IMR-90 (cell line): ENCODE results near the gene PHAF1.

Experiments
- CHD1 ChIP-seq: IDR thresholded peaks from 2 replicates; pipeline ENCODE4 v1.6.1; 2012; ENCODE audit warnings: low read depth, low read length, improper control_type of control experiment
- MAZ ChIP-seq: IDR thresholded peaks from 2 replicates; pipeline ENCODE4 v1.6.1; 2012; ENCODE audit warnings: low read depth, mild to moderate bottlenecking, low read length, improper control_type of control experiment, moderate library complexity, borderline replicate concordance
- RAD21 ChIP-seq: IDR thresholded peaks from 2 replicates; pipeline ENCODE4 v1.6.1; 2012; ENCODE audit warnings: low read length, improper control_type of control experiment
- TF ChIP-seq, protein P1 (sequence below): conservative IDR thresholded peaks from 2 replicates; pipeline ENCODE4 v1.5.1; 2012; ENCODE audit warnings: mild to moderate bottlenecking, low read depth, low read length, improper control_type of control experiment

GRCh38 chr16:67166598-67167168, 56.9 kb downstream of the PHAF1 start:
- TF ChIP-seq MAZ (no peak), CHD1 (no peak), RAD21 (no peak)
- TF ChIP-seq, protein P1, sequence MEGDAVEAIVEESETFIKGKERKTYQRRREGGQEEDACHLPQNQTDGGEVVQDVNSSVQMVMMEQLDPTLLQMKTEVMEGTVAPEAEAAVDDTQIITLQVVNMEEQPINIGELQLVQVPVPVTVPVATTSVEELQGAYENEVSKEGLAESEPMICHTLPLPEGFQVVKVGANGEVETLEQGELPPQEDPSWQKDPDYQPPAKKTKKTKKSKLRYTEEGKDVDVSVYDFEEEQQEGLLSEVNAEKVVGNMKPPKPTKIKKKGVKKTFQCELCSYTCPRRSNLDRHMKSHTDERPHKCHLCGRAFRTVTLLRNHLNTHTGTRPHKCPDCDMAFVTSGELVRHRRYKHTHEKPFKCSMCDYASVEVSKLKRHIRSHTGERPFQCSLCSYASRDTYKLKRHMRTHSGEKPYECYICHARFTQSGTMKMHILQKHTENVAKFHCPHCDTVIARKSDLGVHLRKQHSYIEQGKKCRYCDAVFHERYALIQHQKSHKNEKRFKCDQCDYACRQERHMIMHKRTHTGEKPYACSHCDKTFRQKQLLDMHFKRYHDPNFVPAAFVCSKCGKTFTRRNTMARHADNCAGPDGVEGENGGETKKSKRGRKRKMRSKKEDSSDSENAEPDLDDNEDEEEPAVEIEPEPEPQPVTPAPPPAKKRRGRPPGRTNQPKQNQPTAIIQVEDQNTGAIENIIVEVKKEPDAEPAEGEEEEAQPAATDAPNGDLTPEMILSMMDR: no peak
